Neural progenitor cell (in vitro differentiated cells): ENCODE measurements around the gene PRSS50.

Experiments
- EZH2 ChIP-seq: fragments of 200-600 bp; sonication (generic); IDR thresholded peaks from 2 replicates; pipeline ENCODE4 v1.6.1; 2017; ENCODE audit warnings: antibody characterized with exemption, mild to moderate bottlenecking, moderate library complexity
- EZH2phosphoT487 ChIP-seq: fragments of 200-600 bp; sonication (generic); IDR thresholded peaks from 2 replicates; pipeline ENCODE4 v1.6.1; 2017; ENCODE audit warnings: antibody characterized with exemption
- TF ChIP-seq, protein P1 (sequence below): fragments of 200-600 bp; sonication (generic); IDR thresholded peaks from 2 replicates; pipeline ENCODE4 v1.5.1; 2017; ENCODE audit warnings: antibody characterized with exemption, mild to moderate bottlenecking

DNA sequence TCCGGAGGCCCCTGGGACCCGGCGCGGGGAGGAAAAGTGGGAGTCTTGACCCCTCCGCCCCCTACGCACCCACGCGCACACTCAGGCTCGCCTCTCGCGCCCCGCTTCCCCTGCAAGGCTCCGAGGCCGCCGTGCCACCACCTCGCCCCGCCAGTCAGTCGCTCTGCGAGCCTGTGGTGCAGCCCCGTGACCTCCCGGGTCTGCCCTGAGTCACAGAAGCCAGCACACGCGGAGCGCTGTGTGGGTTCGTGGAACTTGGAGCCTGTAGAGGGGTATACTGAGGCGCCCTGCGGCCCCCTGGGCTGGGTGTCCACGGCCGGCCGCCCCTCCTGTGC is 23.8 kb downstream of the PRSS50 start:
- TF ChIP-seq, protein P1, sequence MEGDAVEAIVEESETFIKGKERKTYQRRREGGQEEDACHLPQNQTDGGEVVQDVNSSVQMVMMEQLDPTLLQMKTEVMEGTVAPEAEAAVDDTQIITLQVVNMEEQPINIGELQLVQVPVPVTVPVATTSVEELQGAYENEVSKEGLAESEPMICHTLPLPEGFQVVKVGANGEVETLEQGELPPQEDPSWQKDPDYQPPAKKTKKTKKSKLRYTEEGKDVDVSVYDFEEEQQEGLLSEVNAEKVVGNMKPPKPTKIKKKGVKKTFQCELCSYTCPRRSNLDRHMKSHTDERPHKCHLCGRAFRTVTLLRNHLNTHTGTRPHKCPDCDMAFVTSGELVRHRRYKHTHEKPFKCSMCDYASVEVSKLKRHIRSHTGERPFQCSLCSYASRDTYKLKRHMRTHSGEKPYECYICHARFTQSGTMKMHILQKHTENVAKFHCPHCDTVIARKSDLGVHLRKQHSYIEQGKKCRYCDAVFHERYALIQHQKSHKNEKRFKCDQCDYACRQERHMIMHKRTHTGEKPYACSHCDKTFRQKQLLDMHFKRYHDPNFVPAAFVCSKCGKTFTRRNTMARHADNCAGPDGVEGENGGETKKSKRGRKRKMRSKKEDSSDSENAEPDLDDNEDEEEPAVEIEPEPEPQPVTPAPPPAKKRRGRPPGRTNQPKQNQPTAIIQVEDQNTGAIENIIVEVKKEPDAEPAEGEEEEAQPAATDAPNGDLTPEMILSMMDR, result no peak
- TF ChIP-seq EZH2 (no peak), EZH2phosphoT487 (no peak)
